HL-60 (cell line): ENCODE measurements around the gene RPL27A.

Experiments
- GABPA ChIP-seq: IDR thresholded peaks from 2 replicates; pipeline ENCODE4 v1.6.1; 2012; ENCODE audit warnings: low read depth
- POLR2AphosphoS5 ChIP-seq: IDR thresholded peaks from 2 replicates; pipeline ENCODE4 v1.6.1; 2012; ENCODE audit warnings: low read depth
- SPI1 ChIP-seq: IDR thresholded peaks from 2 replicates; pipeline ENCODE4 v1.6.1; 2012; ENCODE audit warnings: low read depth, mild to moderate bottlenecking, borderline replicate concordance
- TF ChIP-seq, protein P1 (sequence below): IDR thresholded peaks from one replicate; pipeline ENCODE4 v1.5.1; 2011; ENCODE audit warnings: low read length, control low read depth, inconsistent platforms; ENCODE audit not compliant: insufficient read depth

- TF ChIP-seq, protein P1, sequence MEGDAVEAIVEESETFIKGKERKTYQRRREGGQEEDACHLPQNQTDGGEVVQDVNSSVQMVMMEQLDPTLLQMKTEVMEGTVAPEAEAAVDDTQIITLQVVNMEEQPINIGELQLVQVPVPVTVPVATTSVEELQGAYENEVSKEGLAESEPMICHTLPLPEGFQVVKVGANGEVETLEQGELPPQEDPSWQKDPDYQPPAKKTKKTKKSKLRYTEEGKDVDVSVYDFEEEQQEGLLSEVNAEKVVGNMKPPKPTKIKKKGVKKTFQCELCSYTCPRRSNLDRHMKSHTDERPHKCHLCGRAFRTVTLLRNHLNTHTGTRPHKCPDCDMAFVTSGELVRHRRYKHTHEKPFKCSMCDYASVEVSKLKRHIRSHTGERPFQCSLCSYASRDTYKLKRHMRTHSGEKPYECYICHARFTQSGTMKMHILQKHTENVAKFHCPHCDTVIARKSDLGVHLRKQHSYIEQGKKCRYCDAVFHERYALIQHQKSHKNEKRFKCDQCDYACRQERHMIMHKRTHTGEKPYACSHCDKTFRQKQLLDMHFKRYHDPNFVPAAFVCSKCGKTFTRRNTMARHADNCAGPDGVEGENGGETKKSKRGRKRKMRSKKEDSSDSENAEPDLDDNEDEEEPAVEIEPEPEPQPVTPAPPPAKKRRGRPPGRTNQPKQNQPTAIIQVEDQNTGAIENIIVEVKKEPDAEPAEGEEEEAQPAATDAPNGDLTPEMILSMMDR, result no peak
- no peak for TF ChIP-seq GABPA
- TF ChIP-seq POLR2AphosphoS5, result no peak
- no peak for TF ChIP-seq SPI1
Observed at GRCh38 chr11:8702598-8702915, 20.0 kb downstream of the RPL27A start.
